ENCODE measurements around the gene PAIP2.
"Not testable (repeated sequence)": the region's sequence is repeated elsewhere in the genome, so short reads cannot be mapped to it uniquely, and the experiment has no call there.

PAIP2 gene

GRCh38 chr5:139335811-139336210 lies 5.8 kb upstream of the PAIP2 start:
- DNase-seq = no peak

GRCh38 chr5:139340051-139340450 lies 1.6 kb upstream of the PAIP2 start:
- DNase-seq = no peak

- no peak for DNase-seq
Observed at GRCh38 chr5:139341187-139341688, 416 bp upstream of the PAIP2 start.

GRCh38 chr5:139342423-139342723 lies 719 bp downstream of the PAIP2 start:
- no peak for DNase-seq

- DNase-seq = no peak
Observed at GRCh38 chr5:139343476-139343875, 1.8 kb downstream of the PAIP2 start.

- DNase-seq = no peak
Observed at GRCh38 chr5:139344177-139344576, 2.5 kb downstream of the PAIP2 start.

GRCh38 chr5:139345442-139345841 lies 3.8 kb downstream of the PAIP2 start:
- not testable (repeated sequence) for DNase-seq

GRCh38 chr5:139347863-139348262 lies 6.2 kb downstream of the PAIP2 start:
- DNase-seq = not testable (repeated sequence)

- no peak for DNase-seq
Observed at GRCh38 chr5:139354186-139354585, 12.5 kb downstream of the PAIP2 start.

GRCh38 chr5:139355900-139356299 lies 14.2 kb downstream of the PAIP2 start:
- not testable (repeated sequence) for DNase-seq

- DNase-seq = no peak
Observed at GRCh38 chr5:139358064-139358463, 16.4 kb downstream of the PAIP2 start.

- DNase-seq = no peak
Observed at GRCh38 chr5:139360384-139360783, 18.7 kb downstream of the PAIP2 start.

- no peak for DNase-seq
Observed at GRCh38 chr5:139361835-139362429, 20.3 kb downstream of the PAIP2 start.

- no peak for DNase-seq
Observed at GRCh38 chr5:139363937-139364336, 22.3 kb downstream of the PAIP2 start.

- no peak for DNase-seq
Observed at GRCh38 chr5:139364466-139364865, 22.8 kb downstream of the PAIP2 start.

GRCh38 chr5:139368613-139369012 lies 27.0 kb downstream of the PAIP2 start:
- DNase-seq = no peak

GRCh38 chr5:139369181-139369580 lies 27.5 kb downstream of the PAIP2 start:
- DNase-seq = no peak

- no peak for DNase-seq
Observed at GRCh38 chr5:139371482-139372435, 30.1 kb downstream of the PAIP2 start.

- DNase-seq = no peak
Observed at GRCh38 chr5:139374909-139375308, 33.3 kb downstream of the PAIP2 start.

GRCh38 chr5:139376364-139376763 lies 34.7 kb downstream of the PAIP2 start:
- DNase-seq = no peak

GRCh38 chr5:139377226-139377625 lies 35.6 kb downstream of the PAIP2 start:
- no peak for DNase-seq

- no peak for DNase-seq
Observed at GRCh38 chr5:139378101-139378825, 36.6 kb downstream of the PAIP2 start.

GRCh38 chr5:139378941-139379361 lies 37.3 kb downstream of the PAIP2 start:
- no peak for DNase-seq
